H1 (cell line): Measurements from ENCODE around the gene SEMA3A. TPM values are rescaled to one million over a fixed set of nuclear protein-coding genes. Genes with fewer than 3 reads are reported as not detected.

Source experiments
- CTCF ChIA-PET: fragments of 300-600 bp; sonication (Branson Sonifier 250); formaldehyde crosslinking; loops from one replicate; lab custom pipeline; 2021; ENCODE audit not compliant: partially characterized antibody; lab: Charles Lee
- POLR2A ChIA-PET: fragments of 300-600 bp; sonication (Branson Sonifier 250); formaldehyde crosslinking; loops from one replicate; lab custom pipeline; 2021; ENCODE audit warnings: inconsistent platforms; ENCODE audit not compliant: partially characterized antibody; lab: Charles Lee
- DNase-seq, 2 experiments: peaks; one replicate each; pipeline versions ENCODE4 v3.0.0 to v3.0.0-alpha.2; 2010 to 2022; ENCODE audit warnings: low spot score in 2 of 2, low read depth in 1 of 2, mixed read lengths in 1 of 2
- FAIRE-seq: peaks from 2 replicates; lab custom pipeline; 2011; peaks lifted over from hg19 to GRCh38; lab: Jason Lieb, UNC
- H2AFZ ChIP-seq: 2 replicates; pipeline ENCODE4 v1.8.1; 2012; ENCODE audit warnings: low read length, inconsistent platforms
- H2AK5ac ChIP-seq: 2 replicates; pipeline ENCODE4 v1.6.1; 2013; ENCODE audit warnings: low read depth, low read length
- H2BK120ac ChIP-seq: replicated peaks from 2 replicates; pipeline ENCODE3; 2013; ENCODE audit warnings: low read depth, low read length, inconsistent platforms
- H2BK12ac ChIP-seq: 2 replicates; pipeline ENCODE4 v1.6.1; 2013; ENCODE audit warnings: low read depth, low read length
- H2BK15ac ChIP-seq: 2 replicates; pipeline ENCODE4 v1.6.1; 2013; ENCODE audit warnings: low read length
- H2BK20ac ChIP-seq: 2 replicates; pipeline ENCODE4 v1.6.1; 2013; ENCODE audit warnings: low read length
- H2BK5ac ChIP-seq: 2 replicates; pipeline ENCODE4 v1.6.1; 2013; ENCODE audit warnings: low read depth, low read length
- H3K14ac ChIP-seq: 2 replicates; pipeline ENCODE4 v1.6.1; 2013; ENCODE audit warnings: inconsistent platforms; ENCODE audit not compliant: insufficient read length
- H3K18ac ChIP-seq: 2 replicates; pipeline ENCODE4 v1.6.1; 2013; ENCODE audit warnings: low read length; ENCODE audit errors: extremely low read depth
- H3K23ac ChIP-seq: 2 replicates; pipeline ENCODE4 v1.6.1; 2013; ENCODE audit warnings: inconsistent platforms; ENCODE audit not compliant: insufficient read length
- H3K23me2 ChIP-seq: 2 replicates; pipeline ENCODE4 v1.6.1; 2013; ENCODE audit warnings: low read depth, low read length
- H3K27ac ChIP-seq: 2 replicates; pipeline ENCODE4 v1.6.1; 2011; ENCODE audit warnings: low read depth, low read length, inconsistent platforms
- H3K27me3 ChIP-seq, 4 experiments: replicated peaks in 1 of 4; 1 replicate in 1 of 4; 2 replicates in 3 of 4; pipeline versions ENCODE4 v1.6.1 to v1.8.1; 2011 to 2013; ENCODE audit warnings: low read length in 3 of 4, mild to moderate bottlenecking in 3 of 4, inconsistent platforms in 2 of 4, mixed read lengths in 2 of 4, moderate library complexity in 1 of 4; ENCODE audit not compliant: control insufficient read depth in 3 of 4, insufficient read depth in 3 of 4; ENCODE audit errors: extremely low read depth in 1 of 4
- H3K36me3 ChIP-seq, 4 experiments: 2 replicates each; pipeline versions ENCODE4 v1.6.1 to v1.8.1; 2011 to 2013; ENCODE audit warnings: mild to moderate bottlenecking in 4 of 4, low read length in 3 of 4, moderate library complexity in 2 of 4, control low read depth in 1 of 4, inconsistent platforms in 1 of 4; ENCODE audit not compliant: insufficient read depth in 4 of 4, control insufficient read depth in 2 of 4
- H3K4ac ChIP-seq: replicated peaks from 2 replicates; pipeline ENCODE3; 2013; ENCODE audit warnings: low read length, low read depth, mixed read lengths, inconsistent platforms; ENCODE audit not compliant: insufficient read length
- H3K4me1 ChIP-seq, 4 experiments: replicated peaks in 1 of 4; 1 replicate in 1 of 4; 2 replicates in 3 of 4; pipeline versions ENCODE4 v1.6.1 to v1.8.1; 2011 to 2013; ENCODE audit warnings: low read length in 3 of 4, inconsistent platforms in 2 of 4, mixed read lengths in 1 of 4; ENCODE audit not compliant: insufficient read depth in 4 of 4, control insufficient read depth in 3 of 4
- H3K4me2 ChIP-seq, 2 experiments: 2 replicates each; pipeline versions ENCODE4 v1.6.1 to v1.8.1; 2011 to 2013; ENCODE audit warnings: low read depth in 2 of 2, low read length in 2 of 2, control low read depth in 1 of 2, inconsistent platforms in 1 of 2, mild to moderate bottlenecking in 1 of 2; ENCODE audit not compliant: insufficient read depth in 1 of 2
- H3K4me3 ChIP-seq, 4 experiments: fragments of 200-600, 300-600 bp in 1 of 4; sonication (generic), shearing (Covaris generic), sonication (Bioruptor Twin) in 1 of 4; 2 replicates each; pipeline versions ENCODE4 v1.5.1 to v1.8.1; 2011 to 2016; ENCODE audit warnings: low read length in 4 of 4, low read depth in 3 of 4, control low read depth in 2 of 4, inconsistent platforms in 2 of 4, mild to moderate bottlenecking in 2 of 4, mixed read lengths in 1 of 4, moderate library complexity in 1 of 4; ENCODE audit not compliant: insufficient read depth in 2 of 4; ENCODE audit errors: extremely low read depth in 1 of 4
- H3K56ac ChIP-seq: replicated peaks from 2 replicates; pipeline ENCODE3; 2013; ENCODE audit warnings: low read depth, mild to moderate bottlenecking, mixed read lengths, low read length, inconsistent platforms; ENCODE audit not compliant: insufficient read length
- H3K79me1 ChIP-seq: 2 replicates; pipeline ENCODE4 v1.6.1; 2013; ENCODE audit warnings: low read depth, low read length, control low read depth
- H3K79me2 ChIP-seq, 2 experiments: 2 replicates each; pipeline versions ENCODE4 v1.6.1 to v1.8.1; 2012 to 2013; ENCODE audit warnings: low read length in 2 of 2, mild to moderate bottlenecking in 2 of 2, inconsistent platforms in 1 of 2; ENCODE audit not compliant: insufficient read depth in 2 of 2, control insufficient read depth in 1 of 2
- H3K9ac ChIP-seq, 4 experiments: replicated peaks in 1 of 4; 1 replicate in 1 of 4; 2 replicates in 3 of 4; pipeline versions ENCODE4 v1.6.1 to v1.8.1; 2011 to 2013; ENCODE audit warnings: low read depth in 3 of 4, low read length in 3 of 4, control low read depth in 2 of 4, mild to moderate bottlenecking in 2 of 4, moderate library complexity in 2 of 4, inconsistent platforms in 1 of 4; ENCODE audit errors: extremely low read depth in 1 of 4
- H3K9me3 ChIP-seq, 2 experiments: 2 replicates each; pipeline versions ENCODE4 v1.6.1 to v1.8.1; 2012 to 2013; ENCODE audit warnings: mild to moderate bottlenecking in 2 of 2, moderate library complexity in 2 of 2, control low read depth in 1 of 2, inconsistent platforms in 1 of 2, low read depth in 1 of 2, low read length in 1 of 2, mixed read lengths in 1 of 2; ENCODE audit not compliant: insufficient read depth in 2 of 2
- H4K20me1 ChIP-seq, 2 experiments: replicated peaks in 1 of 2; 2 replicates each; pipeline versions ENCODE3 to v1.8.1; 2011 to 2013; ENCODE audit warnings: inconsistent platforms in 2 of 2, low read length in 2 of 2, mild to moderate bottlenecking in 1 of 2; ENCODE audit not compliant: insufficient read depth in 2 of 2, control insufficient read depth in 1 of 2
- H4K5ac ChIP-seq: 2 replicates; pipeline ENCODE4 v1.6.1; 2013; ENCODE audit warnings: low read length, low read depth, mixed read lengths, inconsistent platforms; ENCODE audit not compliant: insufficient read length
- H4K8ac ChIP-seq: 2 replicates; pipeline ENCODE4 v1.8.0; 2013; ENCODE audit warnings: mild to moderate bottlenecking, moderate library complexity, low read length, inconsistent platforms; ENCODE audit not compliant: insufficient read depth; ENCODE audit errors: extremely low read depth
- H4K91ac ChIP-seq: replicated peaks from 2 replicates; pipeline ENCODE3; 2013; ENCODE audit warnings: low read length, mixed read lengths, inconsistent platforms; ENCODE audit not compliant: insufficient read length
- CTCF ChIP-seq, 3 experiments: IDR thresholded peaks; 1 replicate in 2 of 3; 2 replicates in 1 of 3; pipeline versions ENCODE4 v1.5.1 to v1.6.1; 2011; ENCODE audit warnings: low read length in 3 of 3, mild to moderate bottlenecking in 3 of 3, inconsistent platforms in 2 of 3, low read depth in 1 of 3, moderate library complexity in 1 of 3; ENCODE audit not compliant: insufficient read depth in 1 of 3; ENCODE audit errors: control extremely low read depth in 1 of 3
- GABPA ChIP-seq: IDR thresholded peaks from 2 replicates; pipeline ENCODE4 v1.6.1; 2011; ENCODE audit warnings: mild to moderate bottlenecking, low read length, moderate library complexity, borderline replicate concordance; ENCODE audit not compliant: insufficient read depth
- JUND ChIP-seq: IDR thresholded peaks from 2 replicates; pipeline ENCODE4 v1.6.1; 2011; ENCODE audit warnings: mild to moderate bottlenecking, improper control_type of control experiment, low read length
- KDM1A ChIP-seq: fragments of 200-600, 300-600 bp; sonication (generic); IDR thresholded peaks from 2 replicates; pipeline ENCODE4 v1.7.1; 2016; ENCODE audit warnings: mild to moderate bottlenecking, low read length, borderline replicate concordance
- MAX ChIP-seq: IDR thresholded peaks from 2 replicates; pipeline ENCODE4 v1.6.1; 2012; ENCODE audit warnings: inconsistent platforms
- USF2 ChIP-seq: IDR thresholded peaks from 2 replicates; pipeline ENCODE4 v1.6.1; 2011; ENCODE audit warnings: low read length, improper control_type of control experiment
- polyA plus RNA-seq, 7 experiments: library from polyadenylated mRNA; depleted of rRNA in 3 of 7; stranded (reverse) in 5 of 7; unstranded in 2 of 7; fragments of >200 nt in 5 of 7; fragments of 200-250 nt in 2 of 7; gene quantifications; 1 replicate in 5 of 7; 2 replicates in 1 of 7; 4 replicates in 1 of 7; pipeline versions ENCODE4 v1.2.1 to v1.2.3, GENCODE V29; 2011 to 2013; ENCODE audit warnings: missing spikeins in 2 of 7, mixed read lengths in 2 of 7
- total RNA-seq: library from RNA; stranded (reverse); fragmentation: NEBNext Ultra II Directional; extraction: Animal tissue kit (Norgen Biotek cat#: 25700); gene quantifications from 2 replicates; pipeline ENCODE4 v1.2.1, GENCODE V29; 2021

Gene SEMA3A
- total and polyA plus RNA-seq, 2 of the 8 experiments (the other 6 are each of a cell fraction or from before 2014, with no cell fraction given) = 8.1 to 45.9 TPM

- Histone ChIP-seq H4K5ac (no peak overlapping the region), H3K23me2 (no peaks in the 10 kb centered on the region), H2BK12ac (no peak overlapping the region), H3K27me3 (no peaks in the 10 kb centered on the region), H3K79me2 (no peaks in the 10 kb centered on the region), H3K4ac (no peak overlapping the region), H3K27ac (no peak overlapping the region), H4K8ac (no peak overlapping the region), H3K14ac (no peak overlapping the region), H4K20me1 (no peaks in the 10 kb centered on the region), H3K9me3 (no peaks in the 10 kb centered on the region), H3K4me3 (no peak overlapping the region), H2BK20ac (no peak overlapping the region), H2BK120ac (no peak overlapping the region), H2AK5ac (no peak overlapping the region), H3K36me3 (no peaks in the 10 kb centered on the region), H2AFZ (no peak overlapping the region), H3K79me1 (no peaks in the 10 kb centered on the region), H3K4me2 (no peak overlapping the region), H4K91ac (no peak overlapping the region), H3K9ac (no peak overlapping the region), H3K56ac (no peak overlapping the region), H2BK5ac (no peak overlapping the region), H3K23ac (no peak overlapping the region), H3K18ac (no peak overlapping the region), H2BK15ac (no peak overlapping the region), H3K4me1 (no peaks in the 10 kb centered on the region)
- ChIA-PET POLR2A (no interaction called here), CTCF (interaction anchor here (1.3 kb wide), 1 partner anchor 34 kb away, joined by 5 read pairs; no protein-coding TSS in a partner anchor)
- no peak for TF ChIP-seq CTCF (IDR thresholded peaks at IDR 0.05; ENCODE audit: control extremely low read depth in 1 of 3, insufficient read depth in 1 of 3, low read depth in 1 of 3, low read length in 3 of 3)
- TF ChIP-seq GABPA = no peak
- no peak for TF ChIP-seq MAX
- no peak for TF ChIP-seq USF2
- no peak for TF ChIP-seq JUND
- TF ChIP-seq KDM1A = no peak
- FAIRE-seq (peak; percentile 13), DNase-seq (no peak)
Observed at GRCh38 chr7:83970081-83970480, 224.5 kb downstream of the SEMA3A start.
